AG04450 (cell line): ENCODE measurements around the gene VWA5B1. TPM values are rescaled to one million over a fixed set of nuclear protein-coding genes. Genes with fewer than 3 reads are reported as not detected.

Source experiments
- CTCF ChIA-PET: fragments of 300-600, 350-600 bp; formaldehyde crosslinking; extraction: SDS; loops from one replicate; lab custom pipeline; 2022; ENCODE audit warnings: antibody characterized with exemption, inconsistent platforms; lab: Charles Lee
- POLR2A ChIA-PET: fragments of 350-600 bp; formaldehyde crosslinking; extraction: SDS; loops from one replicate; lab custom pipeline; 2021; ENCODE audit warnings: antibody characterized with exemption, inconsistent platforms; lab: Yijun Ruan, JAX
- DNase-seq: peaks from one replicate; pipeline ENCODE4 v3.0.0-alpha.2; 2011; ENCODE audit warnings: low read depth, low spot score
- H3K27ac ChIP-seq: one replicate; pipeline ENCODE4 v1.5.1; 2012; ENCODE audit warnings: low read depth, low read length, control low read depth
- H3K27me3 ChIP-seq: one replicate; pipeline ENCODE4 v1.6.0; 2012; ENCODE audit warnings: low read length; ENCODE audit not compliant: control insufficient read depth, insufficient read depth
- H3K4me3 ChIP-seq: 2 replicates; pipeline ENCODE4 v1.5.1; 2011; ENCODE audit warnings: mild to moderate bottlenecking, low read depth, low read length, control low read depth
- H3K9me3 ChIP-seq: 2 replicates; pipeline ENCODE4 v1.5.1; 2012; ENCODE audit warnings: low read length; ENCODE audit not compliant: control insufficient read depth, insufficient read depth
- polyA plus RNA-seq: library from polyadenylated mRNA; depleted of rRNA; stranded (reverse); fragments of >200 nt; gene quantifications from 2 replicates; pipeline ENCODE4 v1.2.3, GENCODE V29; 2011
- TF ChIP-seq, protein P1 (sequence below): IDR thresholded peaks from 2 replicates; pipeline ENCODE4 v1.5.1; 2011; ENCODE audit warnings: low read depth, low read length, control low read depth, inconsistent platforms

VWA5B1 gene
- polyA plus RNA-seq, 1 experiment, result not detected

GRCh38 chr1:20389571-20389970 is 98.9 kb downstream of the VWA5B1 start:
- H3K9me3 ChIP-seq, result no peaks in the 10 kb centered on the region
- no peak for DNase-seq
- POLR2A ChIA-PET, result interaction anchor here (0.8 to 1.6 kb wide), 2 partner anchors 9 to 93 kb away, joined by 3 to 4 read pairs; no protein-coding TSS in a partner anchor
- TF ChIP-seq, protein P1, sequence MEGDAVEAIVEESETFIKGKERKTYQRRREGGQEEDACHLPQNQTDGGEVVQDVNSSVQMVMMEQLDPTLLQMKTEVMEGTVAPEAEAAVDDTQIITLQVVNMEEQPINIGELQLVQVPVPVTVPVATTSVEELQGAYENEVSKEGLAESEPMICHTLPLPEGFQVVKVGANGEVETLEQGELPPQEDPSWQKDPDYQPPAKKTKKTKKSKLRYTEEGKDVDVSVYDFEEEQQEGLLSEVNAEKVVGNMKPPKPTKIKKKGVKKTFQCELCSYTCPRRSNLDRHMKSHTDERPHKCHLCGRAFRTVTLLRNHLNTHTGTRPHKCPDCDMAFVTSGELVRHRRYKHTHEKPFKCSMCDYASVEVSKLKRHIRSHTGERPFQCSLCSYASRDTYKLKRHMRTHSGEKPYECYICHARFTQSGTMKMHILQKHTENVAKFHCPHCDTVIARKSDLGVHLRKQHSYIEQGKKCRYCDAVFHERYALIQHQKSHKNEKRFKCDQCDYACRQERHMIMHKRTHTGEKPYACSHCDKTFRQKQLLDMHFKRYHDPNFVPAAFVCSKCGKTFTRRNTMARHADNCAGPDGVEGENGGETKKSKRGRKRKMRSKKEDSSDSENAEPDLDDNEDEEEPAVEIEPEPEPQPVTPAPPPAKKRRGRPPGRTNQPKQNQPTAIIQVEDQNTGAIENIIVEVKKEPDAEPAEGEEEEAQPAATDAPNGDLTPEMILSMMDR, result no peak
- peaks cover 68% of the 10 kb centered on the region for H3K27me3 ChIP-seq
- CTCF ChIA-PET, result interaction anchor here (0.8 to 3.4 kb wide), 5 partner anchors 12 to 177 kb away, joined by 3 to 18 read pairs (median 4); no protein-coding TSS in a partner anchor
- no peak overlapping the region for H3K27ac ChIP-seq
- H3K4me3 ChIP-seq, result no peak overlapping the region

DNA sequence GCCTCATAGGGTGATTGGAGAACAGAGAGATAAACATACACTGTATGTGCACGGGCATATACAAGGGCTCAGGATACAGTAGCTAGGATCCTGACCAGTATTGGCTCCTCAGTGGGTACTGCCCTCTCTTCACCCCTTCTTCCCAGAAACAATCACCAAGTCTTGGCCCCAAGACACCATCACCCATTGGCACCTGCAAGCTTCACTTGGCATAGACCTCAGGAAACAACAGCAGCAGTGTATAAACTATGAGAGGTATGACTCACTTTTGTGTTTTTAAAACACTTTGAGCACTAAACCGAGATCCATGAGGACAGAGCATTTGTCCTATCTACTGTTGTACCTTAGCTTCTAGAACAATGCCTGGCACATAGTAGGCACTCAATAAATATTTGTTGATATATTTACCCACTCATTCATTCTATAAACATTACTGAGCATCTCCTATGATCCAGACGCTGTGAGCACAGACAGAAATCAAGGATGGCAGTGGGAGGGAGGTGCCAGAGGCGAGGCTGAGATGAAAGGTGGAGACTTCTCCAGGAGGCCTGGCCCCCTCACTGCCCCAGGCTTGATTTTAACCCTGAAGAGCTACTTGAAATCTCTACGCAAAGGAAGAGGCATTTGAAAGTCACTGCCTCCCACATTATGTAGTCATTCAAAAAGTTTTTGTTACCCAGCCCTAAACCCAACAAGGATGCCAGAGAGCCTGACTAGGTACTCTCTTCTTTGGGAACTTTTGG is 100.1 kb downstream of the VWA5B1 start:
- POLR2A ChIA-PET, result interaction anchor here (0.6 to 0.9 kb wide), 3 partner anchors 10 to 334 kb away, joined by 3 to 8 read pairs (median 3); no protein-coding TSS in a partner anchor
- no peak for DNase-seq
- TF ChIP-seq, protein P1, result no peak
- no peaks in the 10 kb centered on the region for H3K9me3 ChIP-seq
- no peak overlapping the region for H3K4me3 ChIP-seq
- peaks cover 60% of the 10 kb centered on the region for H3K27me3 ChIP-seq
- H3K27ac ChIP-seq, result no peak overlapping the region
- CTCF ChIA-PET, result interaction anchor here (1.2 to 3.4 kb wide), 3 partner anchors 13 to 178 kb away, joined by 4 to 18 read pairs (median 18); no protein-coding TSS in a partner anchor

DNA sequence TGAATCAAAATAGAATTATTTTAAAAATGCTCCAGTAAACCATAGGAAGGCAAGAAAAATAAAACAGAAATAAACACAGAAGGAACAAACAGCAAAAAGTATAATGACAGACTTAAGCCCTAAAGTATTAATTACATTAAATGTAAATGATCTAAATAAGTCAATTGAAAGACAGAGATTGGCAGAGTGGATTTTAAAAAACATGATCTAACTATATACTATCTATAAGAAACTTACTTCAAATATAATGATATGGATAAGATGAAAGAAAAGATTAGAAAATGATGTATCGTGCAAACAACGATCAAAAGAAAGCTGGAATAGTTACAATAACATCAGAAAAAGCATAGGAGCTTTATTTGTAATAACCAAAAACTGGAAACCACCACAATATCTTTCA is 104.6 kb downstream of the VWA5B1 start:
- Histone ChIP-seq H3K27me3 (peaks cover 34% of the 10 kb centered on the region), H3K4me3 (no peak overlapping the region)
- TF ChIP-seq, protein P1, result no peak

DNA sequence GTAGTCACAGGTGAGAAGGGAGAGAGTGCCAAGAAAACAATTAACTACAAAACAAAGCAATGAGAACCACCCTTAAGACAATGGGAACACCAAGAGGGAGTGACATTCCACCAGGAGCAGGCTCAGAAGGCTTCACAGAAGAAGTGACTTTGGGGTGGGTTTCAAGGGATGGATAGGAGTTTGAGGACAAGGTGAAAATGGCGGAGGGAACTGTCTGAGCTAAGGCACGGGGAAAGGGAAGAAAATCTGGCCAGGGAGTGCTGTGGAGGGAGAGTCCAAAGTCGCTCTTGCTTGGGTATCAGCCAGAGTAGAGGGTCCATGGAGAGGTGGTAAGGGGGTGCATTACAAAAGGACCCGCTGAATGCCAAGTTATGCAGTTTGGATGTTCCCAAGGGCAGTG is 108.1 kb downstream of the VWA5B1 start:
- Histone ChIP-seq H3K27me3 (peaks cover 20% of the 10 kb centered on the region), H3K4me3 (no peak overlapping the region), H3K9me3 (no peaks in the 10 kb centered on the region; the same call in 1 of the 2 replicates), H3K27ac (no peak overlapping the region)
- TF ChIP-seq, protein P1, result no peak
- no peak for DNase-seq
- ChIA-PET POLR2A (no interaction called here), CTCF (no interaction called here)

More for the DNA sequence above, 104.6 kb downstream of the VWA5B1 start:
- ChIA-PET CTCF (no interaction called here), POLR2A (no interaction called here)
- DNase-seq, result no peak
- Histone ChIP-seq H3K27ac (no peak overlapping the region), H3K9me3 (no peaks in the 10 kb centered on the region)

GRCh38 chr1:20399196-20399595 is 108.5 kb downstream of the VWA5B1 start:
- Histone ChIP-seq H3K27ac (no peak overlapping the region), H3K27me3 (peaks cover 18% of the 10 kb centered on the region), H3K4me3 (no peak overlapping the region), H3K9me3 (no peaks in the 10 kb centered on the region; the same call in 1 of the 2 replicates)
- ChIA-PET CTCF (no interaction called here), POLR2A (no interaction called here)
- no peak for DNase-seq
- TF ChIP-seq, protein P1, result no peak
